NCI-H1694 (cell line): ENCODE results near the gene VMAC.
A peak's percentile ranks its signal among the peaks of the same experiment; 100 is the strongest.
"Not testable (repeated sequence)": the region's sequence is repeated elsewhere in the genome, so short reads cannot be mapped to it uniquely, and the experiment has no call there.

Experiments
- DNase-seq: peaks from one replicate; lab custom pipeline; 2025; lab: John Stamatoyannopoulos, UW

The VMAC gene

GRCh38 chr19:5904352-5905113 is at the start of gene VMAC:
TSS of gene VMAC (plus strand) at chr19:5904872. CDS start at chr19:5904891, 19 bp downstream.
- DNase-seq = peak; percentile 100

- not testable (repeated sequence) for DNase-seq
Measured at GRCh38 chr19:5855151-5855550, 49.5 kb upstream of the VMAC start.

- DNase-seq = no peak
Measured at GRCh38 chr19:5857203-5858081, 47.2 kb upstream of the VMAC start.

GRCh38 chr19:5863030-5863665 is 41.5 kb upstream of the VMAC start:
- DNase-seq = no peak

- DNase-seq = no peak
Measured at GRCh38 chr19:5864013-5864720, 40.5 kb upstream of the VMAC start.

GRCh38 chr19:5864725-5865486 is 39.8 kb upstream of the VMAC start:
- DNase-seq = no peak

GRCh38 chr19:5865772-5866171 is 38.9 kb upstream of the VMAC start:
- DNase-seq = no peak

GRCh38 chr19:5867201-5868136 is 37.2 kb upstream of the VMAC start:
- DNase-seq = no peak

GRCh38 chr19:5870986-5871394 is 33.7 kb upstream of the VMAC start:
- DNase-seq = no peak

GRCh38 chr19:5873617-5874199 is 31.0 kb upstream of the VMAC start:
- no peak for DNase-seq

- not testable (repeated sequence) for DNase-seq
Measured at GRCh38 chr19:5874496-5874895, 30.2 kb upstream of the VMAC start.

- DNase-seq = no peak
Measured at GRCh38 chr19:5877427-5877826, 27.2 kb upstream of the VMAC start.

GRCh38 chr19:5877882-5878281 is 26.8 kb upstream of the VMAC start:
- no peak for DNase-seq

GRCh38 chr19:5880196-5880595 is 24.5 kb upstream of the VMAC start:
- no peak for DNase-seq

GRCh38 chr19:5880604-5881078 is 24.0 kb upstream of the VMAC start:
- no peak for DNase-seq

GRCh38 chr19:5881543-5882299 is 23.0 kb upstream of the VMAC start:
- no peak for DNase-seq

GRCh38 chr19:5882421-5882968 is 22.2 kb upstream of the VMAC start:
- DNase-seq = no peak

- not testable (repeated sequence) for DNase-seq
Measured at GRCh38 chr19:5883157-5883873, 21.4 kb upstream of the VMAC start.
